Measurements from ENCODE around the gene GGA3. TPM values are rescaled to one million over a fixed set of nuclear protein-coding genes. Genes with fewer than 3 reads are reported as not detected.

The GGA3 gene
- polyA plus RNA-seq, 1 donor from 2014 or later, result 15.7 TPM

DNA sequence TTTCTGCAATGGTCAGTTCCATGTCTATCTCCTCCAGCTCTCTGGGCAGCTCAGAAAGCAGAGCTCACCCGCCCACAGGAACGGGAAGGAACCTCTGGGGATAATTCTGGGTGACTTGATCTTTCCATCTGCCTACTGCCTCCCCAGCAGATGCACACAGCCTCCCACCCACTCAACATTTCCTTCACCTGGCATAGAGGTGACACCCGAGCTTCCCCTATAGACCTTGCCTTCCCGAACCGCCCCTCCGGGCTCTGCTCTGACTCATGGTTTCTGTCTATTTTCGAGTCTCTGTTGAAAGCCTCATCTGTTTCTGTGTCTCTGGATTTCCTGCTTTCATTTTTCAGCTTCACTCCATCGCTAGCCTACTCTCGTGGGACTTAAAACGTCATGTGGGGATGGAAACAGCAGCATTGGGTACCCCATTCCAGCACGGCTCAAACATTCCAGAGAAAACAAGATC is 11.4 kb downstream of the GGA3 start:
- H3K27me3 ChIP-seq (ENCODE audit: insufficient read depth, low read depth, low read length), result no peaks in the 10 kb centered on the region
- no peaks in the 10 kb centered on the region for H3K9me3 ChIP-seq (ENCODE audit: low read length)
- no peak overlapping the region for H3K4me2 ChIP-seq (ENCODE audit: low read length)
- TF ChIP-seq MXI1 (conservative IDR thresholded peaks at IDR 0.05; ENCODE audit: poor library complexity, severe bottlenecking), result no peak
- no peak for TF ChIP-seq SMC3 (conservative IDR thresholded peaks at IDR 0.05; ENCODE audit: poor library complexity)
- no peak for TF ChIP-seq EP300 (conservative IDR thresholded peaks at IDR 0.05; ENCODE audit: poor library complexity, severe bottlenecking)
- no peak for TF ChIP-seq TAF1 (IDR thresholded peaks at IDR 0.05; ENCODE audit: low read depth)
- TF ChIP-seq EZH2 (IDR thresholded peaks at IDR 0.05; ENCODE audit: borderline replicate concordance, insufficient read depth, low read length, poor library complexity, severe bottlenecking), result no peak
- TF ChIP-seq, protein P1, sequence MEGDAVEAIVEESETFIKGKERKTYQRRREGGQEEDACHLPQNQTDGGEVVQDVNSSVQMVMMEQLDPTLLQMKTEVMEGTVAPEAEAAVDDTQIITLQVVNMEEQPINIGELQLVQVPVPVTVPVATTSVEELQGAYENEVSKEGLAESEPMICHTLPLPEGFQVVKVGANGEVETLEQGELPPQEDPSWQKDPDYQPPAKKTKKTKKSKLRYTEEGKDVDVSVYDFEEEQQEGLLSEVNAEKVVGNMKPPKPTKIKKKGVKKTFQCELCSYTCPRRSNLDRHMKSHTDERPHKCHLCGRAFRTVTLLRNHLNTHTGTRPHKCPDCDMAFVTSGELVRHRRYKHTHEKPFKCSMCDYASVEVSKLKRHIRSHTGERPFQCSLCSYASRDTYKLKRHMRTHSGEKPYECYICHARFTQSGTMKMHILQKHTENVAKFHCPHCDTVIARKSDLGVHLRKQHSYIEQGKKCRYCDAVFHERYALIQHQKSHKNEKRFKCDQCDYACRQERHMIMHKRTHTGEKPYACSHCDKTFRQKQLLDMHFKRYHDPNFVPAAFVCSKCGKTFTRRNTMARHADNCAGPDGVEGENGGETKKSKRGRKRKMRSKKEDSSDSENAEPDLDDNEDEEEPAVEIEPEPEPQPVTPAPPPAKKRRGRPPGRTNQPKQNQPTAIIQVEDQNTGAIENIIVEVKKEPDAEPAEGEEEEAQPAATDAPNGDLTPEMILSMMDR (IDR thresholded peaks at IDR 0.05; ENCODE audit: poor library complexity, severe bottlenecking), result no peak
- TF ChIP-seq RAD21 (conservative IDR thresholded peaks at IDR 0.05), result no peak
- no peak for TF ChIP-seq POLR2AphosphoS5 (IDR thresholded peaks at IDR 0.05)
- TF ChIP-seq, protein P2, sequence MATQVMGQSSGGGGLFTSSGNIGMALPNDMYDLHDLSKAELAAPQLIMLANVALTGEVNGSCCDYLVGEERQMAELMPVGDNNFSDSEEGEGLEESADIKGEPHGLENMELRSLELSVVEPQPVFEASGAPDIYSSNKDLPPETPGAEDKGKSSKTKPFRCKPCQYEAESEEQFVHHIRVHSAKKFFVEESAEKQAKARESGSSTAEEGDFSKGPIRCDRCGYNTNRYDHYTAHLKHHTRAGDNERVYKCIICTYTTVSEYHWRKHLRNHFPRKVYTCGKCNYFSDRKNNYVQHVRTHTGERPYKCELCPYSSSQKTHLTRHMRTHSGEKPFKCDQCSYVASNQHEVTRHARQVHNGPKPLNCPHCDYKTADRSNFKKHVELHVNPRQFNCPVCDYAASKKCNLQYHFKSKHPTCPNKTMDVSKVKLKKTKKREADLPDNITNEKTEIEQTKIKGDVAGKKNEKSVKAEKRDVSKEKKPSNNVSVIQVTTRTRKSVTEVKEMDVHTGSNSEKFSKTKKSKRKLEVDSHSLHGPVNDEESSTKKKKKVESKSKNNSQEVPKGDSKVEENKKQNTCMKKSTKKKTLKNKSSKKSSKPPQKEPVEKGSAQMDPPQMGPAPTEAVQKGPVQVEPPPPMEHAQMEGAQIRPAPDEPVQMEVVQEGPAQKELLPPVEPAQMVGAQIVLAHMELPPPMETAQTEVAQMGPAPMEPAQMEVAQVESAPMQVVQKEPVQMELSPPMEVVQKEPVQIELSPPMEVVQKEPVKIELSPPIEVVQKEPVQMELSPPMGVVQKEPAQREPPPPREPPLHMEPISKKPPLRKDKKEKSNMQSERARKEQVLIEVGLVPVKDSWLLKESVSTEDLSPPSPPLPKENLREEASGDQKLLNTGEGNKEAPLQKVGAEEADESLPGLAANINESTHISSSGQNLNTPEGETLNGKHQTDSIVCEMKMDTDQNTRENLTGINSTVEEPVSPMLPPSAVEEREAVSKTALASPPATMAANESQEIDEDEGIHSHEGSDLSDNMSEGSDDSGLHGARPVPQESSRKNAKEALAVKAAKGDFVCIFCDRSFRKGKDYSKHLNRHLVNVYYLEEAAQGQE (IDR thresholded peaks at IDR 0.05; ENCODE audit: borderline replicate concordance), result no peak
- H3F3A ChIP-seq (ENCODE audit: insufficient read depth, low read length, poor library complexity, severe bottlenecking), result no peaks in the 10 kb centered on the region
- H2AFZ ChIP-seq (ENCODE audit: low read depth, low read length), result no peak overlapping the region
- H3K36me3 ChIP-seq (ENCODE audit: insufficient read depth, low read length), result no peaks in the 10 kb centered on the region
- no peak overlapping the region for H3K4me3 ChIP-seq (ENCODE audit: low read length)
- no peak overlapping the region for H3K27ac ChIP-seq (ENCODE audit: low read length)
- H3K9ac ChIP-seq (ENCODE audit: low read length), result no peak overlapping the region
- H4K20me1 ChIP-seq (ENCODE audit: insufficient read depth), result no peaks in the 10 kb centered on the region
- H3K79me2 ChIP-seq (replicated peaks; ENCODE audit: insufficient read depth, low read length), result peaks cover 5% of the 10 kb centered on the region
- H3K9me2 ChIP-seq (ENCODE audit: insufficient read depth, low read length), result no peaks in the 10 kb centered on the region

DNA sequence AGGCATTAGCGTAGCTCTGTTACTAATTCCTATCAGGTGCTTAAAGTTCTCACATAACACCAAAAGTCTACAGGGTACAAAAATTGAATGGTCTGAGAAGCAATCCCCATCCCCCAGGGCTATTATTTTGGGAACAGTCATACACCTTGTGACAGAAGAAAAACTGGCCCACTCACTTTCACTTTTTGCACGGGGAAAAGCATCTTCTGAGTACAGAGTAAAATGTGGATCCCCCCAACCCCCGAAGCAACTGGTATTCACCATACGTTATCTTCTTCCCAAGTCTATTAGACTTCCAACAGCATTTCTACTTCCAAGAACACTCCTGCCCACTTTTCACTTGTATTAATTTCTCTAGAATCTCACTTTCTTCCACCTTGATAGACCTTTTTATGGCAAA is 11.8 kb downstream of the GGA3 start:
- TF ChIP-seq RAD21 (conservative IDR thresholded peaks at IDR 0.05), result no peak
- TF ChIP-seq POLR2AphosphoS5 (IDR thresholded peaks at IDR 0.05), result no peak
- Histone ChIP-seq H3K9me2 (ENCODE audit: insufficient read depth, low read length) (no peaks in the 10 kb centered on the region), H2AFZ (ENCODE audit: low read depth, low read length) (no peak overlapping the region), H3K4me3 (ENCODE audit: low read length) (no peak overlapping the region), H3K4me2 (ENCODE audit: low read length) (no peak overlapping the region), H3K27me3 (ENCODE audit: insufficient read depth, low read depth, low read length) (no peaks in the 10 kb centered on the region), H3K36me3 (ENCODE audit: insufficient read depth, low read length) (no peaks in the 10 kb centered on the region), H3K9me3 (ENCODE audit: low read length) (no peaks in the 10 kb centered on the region), H3K27ac (ENCODE audit: low read length) (no peak overlapping the region), H3F3A (ENCODE audit: insufficient read depth, low read length, poor library complexity, severe bottlenecking) (no peaks in the 10 kb centered on the region), H3K79me2 (replicated peaks; ENCODE audit: insufficient read depth, low read length) (peaks cover 5% of the 10 kb centered on the region), H4K20me1 (ENCODE audit: insufficient read depth) (no peaks in the 10 kb centered on the region), H3K9ac (ENCODE audit: low read length) (no peak overlapping the region)

DNA sequence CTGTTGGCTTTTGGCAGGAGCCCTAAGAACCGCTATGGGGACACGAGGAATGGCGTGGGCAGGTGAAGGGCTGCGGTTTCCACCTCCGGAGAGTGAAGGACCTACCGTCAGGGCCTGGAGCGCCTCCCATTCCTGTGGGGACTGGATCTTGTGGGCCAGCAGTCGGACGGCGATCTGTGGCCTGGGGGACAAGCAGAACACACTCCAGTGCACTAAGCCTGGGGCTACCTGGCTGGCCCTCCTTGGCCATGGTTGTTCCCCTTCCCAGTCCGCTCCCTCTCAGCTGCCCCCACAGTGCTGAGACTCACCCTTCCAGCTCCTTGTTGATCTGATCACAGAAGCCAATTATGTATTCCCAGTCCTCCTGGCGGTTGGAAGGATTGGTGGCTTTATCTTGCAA is 15.0 kb downstream of the GGA3 start:
- TF ChIP-seq, protein P1 (IDR thresholded peaks at IDR 0.05; ENCODE audit: poor library complexity, severe bottlenecking), result no peak
- TF ChIP-seq SMC3 (conservative IDR thresholded peaks at IDR 0.05; ENCODE audit: poor library complexity), result no peak
- no peak for TF ChIP-seq EP300 (conservative IDR thresholded peaks at IDR 0.05; ENCODE audit: poor library complexity, severe bottlenecking)
- no peak for TF ChIP-seq EZH2 (IDR thresholded peaks at IDR 0.05; ENCODE audit: borderline replicate concordance, insufficient read depth, low read length, poor library complexity, severe bottlenecking)
- TF ChIP-seq POLR2AphosphoS5 (IDR thresholded peaks at IDR 0.05), result no peak
- no peak for TF ChIP-seq MXI1 (conservative IDR thresholded peaks at IDR 0.05; ENCODE audit: poor library complexity, severe bottlenecking)
- no peak for TF ChIP-seq RAD21 (conservative IDR thresholded peaks at IDR 0.05)
- TF ChIP-seq, protein P2 (IDR thresholded peaks at IDR 0.05; ENCODE audit: borderline replicate concordance), result no peak
- no peak for TF ChIP-seq TAF1 (IDR thresholded peaks at IDR 0.05; ENCODE audit: low read depth)
- Histone ChIP-seq H3K9me3 (ENCODE audit: low read length) (no peaks in the 10 kb centered on the region), H3K27ac (ENCODE audit: low read length) (no peak overlapping the region), H3F3A (ENCODE audit: insufficient read depth, low read length, poor library complexity, severe bottlenecking) (no peaks in the 10 kb centered on the region), H4K20me1 (ENCODE audit: insufficient read depth) (no peaks in the 10 kb centered on the region), H3K27me3 (ENCODE audit: insufficient read depth, low read depth, low read length) (no peaks in the 10 kb centered on the region), H3K79me2 (replicated peaks; ENCODE audit: insufficient read depth, low read length) (peaks cover 5% of the 10 kb centered on the region), H2AFZ (ENCODE audit: low read depth, low read length) (no peak overlapping the region), H3K9ac (ENCODE audit: low read length) (no peak overlapping the region), H3K9me2 (ENCODE audit: insufficient read depth, low read length) (no peaks in the 10 kb centered on the region), H3K4me3 (ENCODE audit: low read length) (no peak overlapping the region), H3K36me3 (ENCODE audit: insufficient read depth, low read length) (no peaks in the 10 kb centered on the region), H3K4me2 (ENCODE audit: low read length) (no peak overlapping the region)

All from neural cell (in vitro differentiated cells).